Measurements from ENCODE around the gene LTBP1. TPM values are rescaled to one million over a fixed set of nuclear protein-coding genes. Genes with fewer than 3 reads are reported as not detected.

LTBP1 gene
- total and polyA plus RNA-seq, 2 experiments from 2014 or later = 216 to 509 TPM

DNA sequence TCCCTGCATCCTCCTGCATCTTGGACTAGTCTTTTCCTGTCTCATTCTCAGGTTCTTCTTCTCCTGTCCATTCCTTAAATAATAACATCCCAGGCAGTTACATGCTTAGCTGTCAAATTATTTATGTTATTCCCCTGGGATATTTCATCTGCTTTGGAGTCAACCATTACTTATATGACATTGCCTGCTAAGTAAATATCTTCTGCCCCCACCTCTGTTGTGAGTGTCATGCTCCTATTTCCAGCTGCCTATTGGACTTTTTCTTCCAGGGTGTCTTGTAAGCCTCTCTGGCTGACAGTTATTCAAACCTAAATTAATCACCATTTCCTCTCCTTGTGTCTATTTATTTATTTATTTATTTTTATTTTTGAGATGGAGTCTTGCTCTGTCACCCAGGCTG is 405.0 kb downstream of the LTBP1 start:
- Histone ChIP-seq H3K9me3 (ENCODE audit: low read depth) (no peaks in the 10 kb centered on the region), H3K4me3 (no peak overlapping the region), H3K36me3 (peaks cover 49% of the 10 kb centered on the region), H3K4me1 (ENCODE audit: low read depth) (no peaks in the 10 kb centered on the region), H3K27me3 (no peaks in the 10 kb centered on the region), H3K27ac (no peak overlapping the region)
- TF ChIP-seq, protein P1, sequence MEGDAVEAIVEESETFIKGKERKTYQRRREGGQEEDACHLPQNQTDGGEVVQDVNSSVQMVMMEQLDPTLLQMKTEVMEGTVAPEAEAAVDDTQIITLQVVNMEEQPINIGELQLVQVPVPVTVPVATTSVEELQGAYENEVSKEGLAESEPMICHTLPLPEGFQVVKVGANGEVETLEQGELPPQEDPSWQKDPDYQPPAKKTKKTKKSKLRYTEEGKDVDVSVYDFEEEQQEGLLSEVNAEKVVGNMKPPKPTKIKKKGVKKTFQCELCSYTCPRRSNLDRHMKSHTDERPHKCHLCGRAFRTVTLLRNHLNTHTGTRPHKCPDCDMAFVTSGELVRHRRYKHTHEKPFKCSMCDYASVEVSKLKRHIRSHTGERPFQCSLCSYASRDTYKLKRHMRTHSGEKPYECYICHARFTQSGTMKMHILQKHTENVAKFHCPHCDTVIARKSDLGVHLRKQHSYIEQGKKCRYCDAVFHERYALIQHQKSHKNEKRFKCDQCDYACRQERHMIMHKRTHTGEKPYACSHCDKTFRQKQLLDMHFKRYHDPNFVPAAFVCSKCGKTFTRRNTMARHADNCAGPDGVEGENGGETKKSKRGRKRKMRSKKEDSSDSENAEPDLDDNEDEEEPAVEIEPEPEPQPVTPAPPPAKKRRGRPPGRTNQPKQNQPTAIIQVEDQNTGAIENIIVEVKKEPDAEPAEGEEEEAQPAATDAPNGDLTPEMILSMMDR (IDR thresholded peaks at IDR 0.05; ENCODE audit: low read depth, low read length) = no peak
- DNase-seq (ENCODE audit: low read depth in 1 of 2, low spot score in 1 of 2) = no peak

- Histone ChIP-seq H3K4me3 (no peak overlapping the region), H3K36me3 (peaks cover 39% of the 10 kb centered on the region), H3K27me3 (no peaks in the 10 kb centered on the region), H3K27ac (no peak overlapping the region), H3K9me3 (ENCODE audit: low read depth) (no peaks in the 10 kb centered on the region), H3K4me1 (ENCODE audit: low read depth) (no peaks in the 10 kb centered on the region)
- peak in 1 of 2 donors; percentile 35 for DNase-seq (ENCODE audit: low read depth in 1 of 2, low spot score in 1 of 2)
- TF ChIP-seq, protein P1 (IDR thresholded peaks at IDR 0.05; ENCODE audit: low read depth, low read length) = no peak
Observed at GRCh38 chr2:33354981-33355380, 408.2 kb downstream of the LTBP1 start.

DNA sequence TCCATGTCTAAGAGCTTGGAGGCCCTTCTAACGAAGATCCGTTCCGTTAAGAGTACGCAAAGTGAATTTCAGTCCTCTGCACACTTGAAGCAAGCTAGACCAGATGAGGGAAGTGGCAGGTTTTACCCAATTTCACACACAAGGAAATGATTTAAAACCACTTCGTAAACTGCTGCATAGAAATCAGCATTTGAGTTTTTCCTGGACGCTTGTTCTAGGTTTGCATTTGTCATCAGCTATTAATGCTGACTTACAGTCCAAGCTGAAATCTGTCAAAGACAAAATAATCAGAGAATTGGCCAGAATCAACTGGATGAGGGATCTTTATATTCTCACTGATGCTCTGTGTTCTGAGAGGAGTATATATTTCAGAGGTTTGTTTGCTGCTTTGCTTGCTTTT is 412.1 kb downstream of the LTBP1 start:
- no peak for DNase-seq (ENCODE audit: low read depth in 1 of 2, low spot score in 1 of 2)
- Histone ChIP-seq H3K4me1 (ENCODE audit: low read depth) (no peaks in the 10 kb centered on the region), H3K36me3 (peaks cover 47% of the 10 kb centered on the region), H3K9me3 (ENCODE audit: low read depth) (no peaks in the 10 kb centered on the region), H3K27me3 (no peaks in the 10 kb centered on the region), H3K27ac (no peak overlapping the region), H3K4me3 (no peak overlapping the region)
- TF ChIP-seq, protein P1 (IDR thresholded peaks at IDR 0.05; ENCODE audit: low read depth, low read length) = no peak

- TF ChIP-seq, protein P1 (IDR thresholded peaks at IDR 0.05; ENCODE audit: low read depth, low read length) = no peak
- Histone ChIP-seq H3K27me3 (no peaks in the 10 kb centered on the region), H3K4me3 (no peak overlapping the region), H3K36me3 (peaks cover 63% of the 10 kb centered on the region), H3K9me3 (ENCODE audit: low read depth) (no peaks in the 10 kb centered on the region), H3K27ac (no peak overlapping the region), H3K4me1 (ENCODE audit: low read depth) (no peaks in the 10 kb centered on the region)
- DNase-seq (ENCODE audit: low read depth in 1 of 2, low spot score in 1 of 2) = peak in 1 of 2 donors; percentile 70
Observed at GRCh38 chr2:33363325-33364298, 416.9 kb downstream of the LTBP1 start.

GRCh38 chr2:33365264-33365970 is 418.7 kb downstream of the LTBP1 start:
- H3K27ac ChIP-seq = no peak overlapping the region
- peaks cover 76% of the 10 kb centered on the region for H3K36me3 ChIP-seq
- H3K4me1 ChIP-seq (ENCODE audit: low read depth) = no peaks in the 10 kb centered on the region
- H3K27me3 ChIP-seq = no peaks in the 10 kb centered on the region
- no peaks in the 10 kb centered on the region for H3K9me3 ChIP-seq (ENCODE audit: low read depth)
- TF ChIP-seq, protein P1 (IDR thresholded peaks at IDR 0.05; ENCODE audit: low read depth, low read length) = no peak
- no peak overlapping the region for H3K4me3 ChIP-seq
- DNase-seq (ENCODE audit: low read depth in 1 of 2, low spot score in 1 of 2) = no peak

All from cardiac muscle cell (in vitro differentiated cells and primary cell).